ENCODE results near the gene KRTAP10-12.

DNA sequence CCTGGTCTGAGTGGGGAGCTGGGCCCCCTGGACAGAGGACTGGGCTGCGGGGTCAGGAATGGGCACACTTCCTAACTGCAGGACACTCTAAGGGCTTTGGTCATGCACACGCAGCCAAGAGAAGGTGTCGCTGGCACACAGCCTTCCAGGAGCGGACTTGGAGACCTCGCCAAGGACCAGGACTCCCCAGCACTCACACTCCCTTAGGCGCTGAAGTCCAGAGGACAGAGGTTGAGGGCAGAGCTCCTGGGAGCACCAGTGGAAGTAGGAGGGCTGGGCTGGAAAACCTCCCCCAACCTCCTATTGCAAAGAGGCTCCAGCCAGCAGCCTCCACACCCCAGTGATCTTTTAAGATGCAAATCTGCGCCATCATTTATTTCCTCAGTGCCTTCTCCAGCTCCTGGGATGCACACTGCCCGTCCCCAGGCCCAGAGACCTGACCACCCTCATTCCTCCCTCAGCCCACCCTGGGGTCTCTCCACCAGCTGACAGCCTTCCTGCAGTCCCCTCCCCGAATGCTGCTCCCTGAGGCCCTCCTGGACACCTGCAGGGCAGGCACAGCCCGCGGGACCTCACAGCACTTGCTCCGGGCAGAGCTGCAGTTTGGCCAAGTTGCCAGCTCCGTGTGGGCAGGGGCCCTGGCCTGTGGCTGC lies 11.4 kb downstream of the KRTAP10-12 start:
- TF ChIP-seq, protein P1, sequence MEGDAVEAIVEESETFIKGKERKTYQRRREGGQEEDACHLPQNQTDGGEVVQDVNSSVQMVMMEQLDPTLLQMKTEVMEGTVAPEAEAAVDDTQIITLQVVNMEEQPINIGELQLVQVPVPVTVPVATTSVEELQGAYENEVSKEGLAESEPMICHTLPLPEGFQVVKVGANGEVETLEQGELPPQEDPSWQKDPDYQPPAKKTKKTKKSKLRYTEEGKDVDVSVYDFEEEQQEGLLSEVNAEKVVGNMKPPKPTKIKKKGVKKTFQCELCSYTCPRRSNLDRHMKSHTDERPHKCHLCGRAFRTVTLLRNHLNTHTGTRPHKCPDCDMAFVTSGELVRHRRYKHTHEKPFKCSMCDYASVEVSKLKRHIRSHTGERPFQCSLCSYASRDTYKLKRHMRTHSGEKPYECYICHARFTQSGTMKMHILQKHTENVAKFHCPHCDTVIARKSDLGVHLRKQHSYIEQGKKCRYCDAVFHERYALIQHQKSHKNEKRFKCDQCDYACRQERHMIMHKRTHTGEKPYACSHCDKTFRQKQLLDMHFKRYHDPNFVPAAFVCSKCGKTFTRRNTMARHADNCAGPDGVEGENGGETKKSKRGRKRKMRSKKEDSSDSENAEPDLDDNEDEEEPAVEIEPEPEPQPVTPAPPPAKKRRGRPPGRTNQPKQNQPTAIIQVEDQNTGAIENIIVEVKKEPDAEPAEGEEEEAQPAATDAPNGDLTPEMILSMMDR (conservative IDR thresholded peaks at IDR 0.05 in 1 of 2, IDR thresholded peaks at IDR 0.05 in 1 of 2; ENCODE audit: extremely low read depth in 1 of 2, insufficient read depth in 1 of 2, low read depth in 1 of 2, low read length in 2 of 2): no peak
- no peak for TF ChIP-seq EZH2 (IDR thresholded peaks at IDR 0.05; ENCODE audit: borderline replicate concordance, low read length)

Data from mammary epithelial cell (primary cell).